GM18870 (cell line): Measurements from ENCODE around the gene ETNK2.

Experiments used
- ATAC-seq: cut with Tn5 transposase; IDR thresholded peaks from one replicate; pipeline ENCODE4 v1.9.1; 2021; ENCODE audit warnings: moderate library complexity; ENCODE audit not compliant: unreplicated experiment

ETNK2 gene

DNA sequence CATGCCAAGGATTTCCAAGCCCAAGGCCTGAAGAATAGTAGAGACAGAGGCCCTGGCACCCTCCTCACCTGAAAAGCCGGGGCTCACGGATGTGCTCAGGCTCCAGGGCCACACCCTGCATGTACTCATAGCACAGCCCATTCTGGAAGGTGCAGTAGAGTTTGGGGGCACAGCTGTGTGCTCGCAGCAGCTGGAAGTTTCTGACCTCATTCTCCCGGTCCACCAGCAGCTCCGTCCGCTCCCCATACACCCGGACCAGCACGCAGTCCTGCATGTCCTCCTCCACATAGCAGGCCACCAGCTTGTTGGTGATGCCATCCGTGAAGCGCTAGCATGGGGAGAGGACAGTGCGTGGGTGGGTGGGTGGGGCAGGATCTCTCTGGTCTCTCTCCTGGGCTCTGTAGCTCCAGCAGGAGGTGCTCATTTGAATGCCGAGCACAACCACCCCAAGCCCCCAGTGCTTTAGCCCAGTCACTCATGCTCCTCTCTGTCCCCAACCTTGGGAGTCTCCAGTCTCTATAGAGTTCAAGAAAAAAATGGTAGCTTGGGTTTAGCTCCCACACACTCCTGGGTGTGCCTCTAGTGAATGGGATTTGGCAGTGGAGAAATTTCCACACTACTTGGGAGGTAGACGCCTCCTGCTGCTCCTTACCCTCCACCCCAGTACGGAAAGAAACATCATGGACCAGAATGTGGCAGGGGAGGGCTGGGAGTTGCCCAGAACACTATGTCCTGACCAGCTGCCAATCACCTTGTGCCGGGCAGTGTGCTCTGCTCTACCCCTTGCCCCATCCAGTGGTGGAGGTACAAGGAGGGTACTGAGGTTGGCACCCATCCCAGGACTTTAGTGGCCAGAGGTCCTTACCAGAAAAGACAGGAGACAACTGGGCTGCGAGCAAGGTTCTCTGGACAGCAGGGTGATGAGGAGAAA is 1.9 kb downstream of the ETNK2 start:
- no peak for ATAC-seq

DNA sequence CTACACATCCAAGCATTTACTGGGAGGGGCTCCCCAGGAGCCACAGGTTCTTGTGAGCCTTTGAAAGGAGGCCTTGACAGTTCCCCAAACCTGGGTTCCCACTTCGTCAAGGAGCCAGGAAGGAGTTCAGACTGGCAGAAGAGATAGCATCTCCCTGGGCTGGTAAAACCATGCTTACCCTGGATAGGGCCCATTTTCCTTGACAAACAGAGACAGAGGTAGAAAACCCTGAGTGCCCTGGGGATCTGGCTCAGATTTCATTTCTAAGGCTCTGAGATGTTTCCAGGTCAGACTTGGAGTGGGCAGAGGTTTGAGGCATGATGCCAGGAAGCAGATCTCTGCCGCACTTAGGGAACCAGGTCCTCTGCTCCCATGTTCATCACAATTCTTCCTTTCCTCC is 2.7 kb downstream of the ETNK2 start:
- ATAC-seq: no peak

DNA sequence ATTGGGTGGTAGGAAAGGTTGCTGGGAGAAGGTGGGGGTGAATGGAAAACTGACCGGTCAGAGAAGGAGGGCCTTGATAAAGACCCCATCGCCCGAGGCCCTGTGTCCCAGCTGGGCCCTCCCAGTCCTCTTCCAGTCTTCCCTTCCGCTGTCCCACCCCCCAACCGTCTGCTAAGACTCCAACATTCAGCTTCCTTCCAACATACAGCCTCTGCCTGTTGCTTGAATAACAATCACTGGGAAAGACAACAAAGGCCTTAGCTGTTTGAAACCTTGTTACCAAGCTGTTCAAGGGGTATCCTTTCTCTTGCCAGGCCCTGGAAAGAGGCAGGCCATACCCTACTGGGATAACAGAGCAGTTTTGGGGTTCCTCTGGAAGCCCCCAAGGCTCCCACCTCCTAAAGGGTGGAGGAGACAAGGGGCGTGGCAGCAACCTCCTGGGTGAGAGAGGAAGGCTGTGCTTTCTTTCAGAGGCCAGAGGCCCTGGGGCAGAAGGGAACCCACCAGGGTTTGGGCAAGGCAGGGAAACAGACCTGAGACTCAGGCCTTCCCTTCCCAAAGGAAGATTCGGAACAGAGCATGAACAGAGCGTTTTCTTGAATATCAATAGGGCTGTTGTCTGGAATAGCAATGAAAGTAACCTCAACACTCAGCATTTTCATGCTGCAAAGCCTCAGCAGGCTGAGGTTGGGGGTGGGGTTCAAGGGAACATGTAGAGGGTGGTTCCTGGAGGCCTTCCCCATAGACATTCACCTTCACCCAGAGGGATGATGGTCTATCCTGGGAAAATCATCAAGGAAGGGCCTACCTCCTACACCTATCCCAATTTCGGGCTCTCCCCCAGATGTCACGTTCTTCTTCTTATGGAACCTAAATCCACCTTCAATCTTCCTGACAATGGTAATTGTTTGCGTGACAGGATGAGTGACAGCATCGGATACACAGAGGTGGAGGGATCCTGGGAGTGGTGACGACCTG is 4.1 kb downstream of the ETNK2 start:
- ATAC-seq: no peak

DNA sequence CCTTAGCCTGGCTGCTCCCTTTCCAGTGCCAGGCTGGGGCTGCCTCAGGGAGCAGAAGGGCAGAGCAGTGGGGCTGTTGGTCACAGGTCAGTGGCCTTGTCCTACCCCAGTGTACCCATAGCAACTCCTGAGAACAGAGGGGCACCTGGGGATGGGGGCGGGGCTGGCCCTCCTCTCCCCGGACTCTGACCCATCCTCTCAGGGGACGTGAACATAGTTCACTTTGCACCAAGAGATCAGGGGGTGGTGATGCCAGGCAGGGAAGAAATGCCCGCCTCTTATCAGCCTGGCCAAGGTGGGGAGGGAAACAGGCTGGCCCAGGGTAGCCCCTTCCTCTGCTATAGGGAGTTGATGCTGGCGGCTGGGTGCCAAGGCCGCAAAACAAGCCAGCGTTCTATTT is 4.9 kb downstream of the ETNK2 start:
- no peak for ATAC-seq

DNA sequence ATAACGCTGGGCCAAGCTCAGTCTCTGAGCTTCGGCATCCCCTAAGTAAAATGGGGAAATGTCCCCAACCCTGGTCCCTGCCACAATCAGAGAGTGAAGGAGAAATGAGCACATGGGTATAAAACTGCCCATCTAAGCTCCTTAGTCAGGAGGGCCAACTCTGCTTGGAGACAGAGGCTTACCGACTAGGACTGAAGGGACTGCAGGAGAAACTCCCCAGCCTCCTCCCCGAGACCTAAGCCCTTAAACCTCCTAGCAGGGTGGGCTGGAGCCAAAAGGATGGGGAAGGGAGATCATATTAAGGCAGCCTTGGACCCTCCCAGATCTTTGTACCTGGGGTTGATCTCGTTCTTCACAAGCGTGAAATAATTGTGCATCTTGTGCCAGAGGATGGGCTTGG is 5.5 kb downstream of the ETNK2 start:
- ATAC-seq: no peak

- ATAC-seq: no peak
These were observed 6.8 kb downstream of the ETNK2 start for GRCh38 chr1:204145033-204145504.

DNA sequence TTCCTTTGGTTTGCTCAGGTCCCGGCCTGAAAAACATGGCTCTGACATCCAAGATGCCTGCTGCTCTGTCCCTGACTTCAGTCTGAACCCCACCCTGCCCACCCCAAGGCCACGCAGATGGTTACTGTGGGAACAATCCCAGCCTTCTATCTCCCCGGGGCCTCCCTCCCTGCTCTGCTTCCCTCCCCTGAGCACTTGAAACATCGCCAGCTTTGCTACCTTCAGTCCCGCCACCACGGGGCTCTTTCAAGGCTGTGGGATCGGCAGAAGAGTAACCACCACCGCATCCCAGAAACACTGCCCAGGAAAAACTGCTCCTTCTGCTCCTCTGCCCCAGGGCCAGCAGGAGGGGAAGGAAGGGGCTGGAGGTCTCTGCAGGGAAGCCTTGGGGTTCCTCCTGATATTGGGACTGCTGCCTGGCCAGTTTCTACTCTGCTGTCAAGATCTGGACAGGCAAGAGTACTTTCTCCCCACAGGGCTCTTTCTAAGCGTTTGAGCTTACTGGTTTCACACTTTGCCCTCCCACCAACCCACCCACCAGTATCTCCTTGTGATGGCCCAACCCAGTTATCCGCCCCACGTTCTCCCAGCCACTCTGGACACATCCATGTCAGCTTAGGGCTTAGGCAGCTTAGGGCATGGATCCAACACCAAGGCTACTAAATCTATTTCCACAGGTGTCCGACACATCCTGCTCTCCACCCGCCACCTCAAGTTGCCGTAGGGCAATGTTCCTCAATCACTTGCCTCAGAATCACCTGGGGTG is 8.4 kb downstream of the ETNK2 start:
- ATAC-seq: no peak

- no peak for ATAC-seq
These were observed 9.5 kb downstream of the ETNK2 start for GRCh38 chr1:204142032-204142974.

DNA sequence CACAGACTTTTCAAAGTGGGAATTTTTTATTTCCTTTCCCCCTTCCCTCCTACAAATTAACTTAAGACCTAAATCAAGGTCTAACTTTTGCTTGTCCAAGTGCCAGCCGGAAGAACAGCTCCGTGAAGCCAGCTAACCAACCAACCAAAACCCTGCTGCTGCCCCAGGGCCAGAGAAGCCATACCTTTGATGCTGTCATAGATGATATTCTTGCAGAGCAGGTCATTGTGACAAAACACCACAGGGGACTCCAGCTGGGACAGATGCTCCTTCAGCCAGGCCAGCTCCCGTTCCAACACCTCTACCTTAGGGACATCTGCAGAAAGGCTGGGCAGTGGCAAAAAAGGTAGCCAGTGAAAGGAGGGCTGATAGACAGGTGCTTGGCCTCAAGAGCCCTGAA is 10.7 kb downstream of the ETNK2 start:
- ATAC-seq: no peak

DNA sequence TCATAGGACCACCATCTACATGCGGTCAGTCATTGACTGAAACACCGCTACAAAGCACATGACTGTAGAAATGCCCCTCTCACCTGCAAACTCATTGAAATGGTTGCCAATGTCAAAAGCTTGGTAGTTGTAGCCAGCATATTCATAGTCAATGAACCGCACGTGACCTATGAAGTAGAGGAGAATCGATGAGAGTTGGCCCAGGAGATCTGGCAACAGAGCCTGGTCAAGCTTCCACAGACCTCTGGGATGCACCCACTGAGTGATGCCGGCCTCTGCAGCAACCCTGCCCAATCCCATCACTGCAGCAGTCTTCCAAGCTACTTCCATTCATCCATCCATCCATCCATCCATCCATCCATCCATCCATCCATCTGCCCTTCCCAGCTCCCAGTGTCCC is 11.9 kb downstream of the ETNK2 start:
- no peak for ATAC-seq

GRCh38 chr1:204139088-204139487 is 12.8 kb downstream of the ETNK2 start:
- no peak for ATAC-seq

GRCh38 chr1:204136814-204137213 is 15.0 kb downstream of the ETNK2 start:
- no peak for ATAC-seq

GRCh38 chr1:204134103-204134502 is 17.7 kb downstream of the ETNK2 start:
- no peak for ATAC-seq

DNA sequence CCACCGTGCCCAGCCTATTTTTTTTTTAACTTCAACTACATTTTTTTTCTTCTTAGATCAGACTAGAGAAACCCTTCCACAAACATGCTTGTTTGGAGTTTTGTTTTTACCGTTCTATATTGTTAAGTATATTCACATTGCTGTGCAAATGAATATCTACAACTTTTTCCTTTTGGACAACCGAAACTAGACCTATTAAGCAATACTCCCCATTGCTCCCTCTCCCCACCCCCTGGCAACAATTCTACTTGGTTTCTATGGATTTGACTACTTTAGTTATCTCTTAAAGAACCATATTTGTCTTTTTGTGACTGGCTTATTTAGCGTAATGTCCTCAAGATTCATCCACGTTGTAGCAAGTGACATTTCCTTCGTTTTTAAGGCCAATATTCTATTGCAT is 19.1 kb downstream of the ETNK2 start:
- ATAC-seq: no peak

GRCh38 chr1:204131978-204132377 is 19.9 kb downstream of the ETNK2 start:
- no peak for ATAC-seq

DNA sequence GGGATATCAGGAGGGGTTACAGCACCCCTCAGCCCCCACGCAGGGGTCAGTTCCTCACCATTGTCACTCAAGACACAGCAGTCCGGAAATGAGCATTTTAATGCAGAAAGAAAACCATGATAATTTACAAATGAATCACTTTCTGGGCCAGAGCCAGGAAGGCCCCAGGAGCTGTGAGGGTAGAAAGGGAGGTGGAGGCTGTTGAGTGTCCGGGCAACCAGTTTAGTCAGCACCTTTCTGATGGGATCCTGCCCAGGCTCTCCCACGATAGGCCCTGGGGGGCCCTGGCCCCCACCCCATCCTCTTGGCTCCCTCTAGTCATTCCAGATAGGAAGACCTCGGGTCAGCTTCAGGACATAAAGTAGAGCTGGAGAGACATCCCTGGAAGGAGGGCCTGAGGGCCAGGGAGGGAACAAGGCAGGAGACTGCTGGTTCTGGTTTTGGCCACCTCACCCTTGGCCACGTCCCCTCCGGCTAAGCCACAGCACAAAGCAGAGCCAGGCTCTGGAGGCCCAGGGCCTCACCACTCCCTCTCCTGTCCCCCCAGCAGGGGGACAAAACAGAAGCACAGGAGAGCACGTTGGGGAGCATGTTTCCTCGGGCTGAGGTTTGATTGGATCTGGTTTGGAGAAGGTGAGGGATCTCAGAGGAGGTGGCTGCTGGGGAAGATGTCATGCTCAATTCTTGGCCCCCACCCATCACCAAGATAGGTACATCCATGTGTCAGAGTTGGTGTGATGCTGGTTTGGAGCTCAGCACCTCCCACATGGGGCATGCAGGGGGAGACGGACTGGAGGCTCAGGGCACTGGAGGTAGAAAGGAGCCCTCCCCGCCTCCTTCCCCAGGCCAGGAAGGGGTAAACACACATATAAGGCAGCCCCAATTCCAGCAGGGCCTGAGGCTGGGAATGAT is 20.6 kb downstream of the ETNK2 start:
- no peak for ATAC-seq

- no peak for ATAC-seq
These were observed 21.7 kb downstream of the ETNK2 start for GRCh38 chr1:204130178-204130577.

- no peak for ATAC-seq
These were observed 22.6 kb downstream of the ETNK2 start for GRCh38 chr1:204128964-204129896.
